Gastroesophageal sphincter (tissue), 4 donors: ENCODE results near the gene RTN4R. TPM values are rescaled to one million over a fixed set of nuclear protein-coding genes. Genes with fewer than 3 reads are reported as not detected.

Experiments used
- ATAC-seq: fragments of 150-250 bp; one replicate; pipeline ENCODE4 v1.9.1; 2016; ENCODE audit warnings: mild to moderate bottlenecking, moderate library complexity
- H3K27ac ChIP-seq, 4 donors: fragments of 200-600 bp; sonication (generic) in 3 of 4; 1 replicate in 3 of 4; 2 replicates in 1 of 4; pipeline ENCODE4 v1.5.1; 2016 to 2019
- H3K27me3 ChIP-seq: fragments of 200-600 bp; sonication (generic); one replicate; pipeline ENCODE4 v1.5.1; 2019
- H3K36me3 ChIP-seq, 2 donors: fragments of 200-600 bp; sonication (generic); one replicate each; pipeline ENCODE4 v1.5.1; 2019; ENCODE audit warnings: control low read depth in 1 of 2
- H3K4me1 ChIP-seq, 3 donors: fragments of 200-600 bp; sonication (generic); 1 replicate in 2 of 3; 2 replicates in 1 of 3; pipeline ENCODE4 v1.5.1; 2016 to 2019; ENCODE audit warnings: control low read depth in 2 of 3
- H3K4me3 ChIP-seq, 2 donors: fragments of 200-600 bp; sonication (generic); one replicate each; pipeline ENCODE4 v1.5.1; 2019; ENCODE audit warnings: mild to moderate bottlenecking in 1 of 2, moderate library complexity in 1 of 2
- H3K9me3 ChIP-seq, 3 donors: fragments of 200-600 bp; sonication (generic); one replicate each; pipeline ENCODE4 v1.5.1; 2017 to 2019; ENCODE audit warnings: control low read depth in 2 of 3
- EP300 ChIP-seq: sonication (generic); formaldehyde crosslinking; IDR thresholded peaks from one replicate; pipeline ENCODE4 v1.6.1; 2017; ENCODE audit warnings: antibody characterized with exemption, mild to moderate bottlenecking
- POLR2A ChIP-seq, 2 donors: fragments of 450-650 bp; IDR thresholded peaks; one replicate each; pipeline ENCODE4 v1.6.1; 2017; ENCODE audit warnings: antibody characterized with exemption in 2 of 2, mild to moderate bottlenecking in 2 of 2, moderate library complexity in 1 of 2
- POLR2AphosphoS5 ChIP-seq: sonication (generic); formaldehyde crosslinking; IDR thresholded peaks from one replicate; pipeline ENCODE4 v1.6.1; 2017; ENCODE audit warnings: antibody characterized with exemption
- WGBS, 2 donors: methylation state at CpG; one replicate each; pipeline ENCODE4 v1.1.5; 2018; ENCODE audit warnings: low coverage in 1 of 2; 5-methylcytosine and 5-hydroxymethylcytosine counted together
- total RNA-seq, 4 donors: library from RNA; depleted of rRNA; stranded (reverse); fragments of >200 nt; gene quantifications; one replicate each; pipeline ENCODE4 v1.1.0, GENCODE V29; 2016
- TF ChIP-seq, protein P1 (sequence below), 4 experiments: fragments of 200-600 bp in 2 of 4; fragments of 450-650 bp in 2 of 4; sonication (generic) in 1 of 4; IDR thresholded peaks; one replicate each; pipeline ENCODE4 v1.5.1; 2017 to 2019; ENCODE audit warnings: antibody characterized with exemption in 4 of 4, mild to moderate bottlenecking in 2 of 4, moderate library complexity in 2 of 4

RTN4R gene
- total RNA-seq, 4 donors from 2014 or later: 1.3 to 2.4 TPM; not detected in 2

DNA sequence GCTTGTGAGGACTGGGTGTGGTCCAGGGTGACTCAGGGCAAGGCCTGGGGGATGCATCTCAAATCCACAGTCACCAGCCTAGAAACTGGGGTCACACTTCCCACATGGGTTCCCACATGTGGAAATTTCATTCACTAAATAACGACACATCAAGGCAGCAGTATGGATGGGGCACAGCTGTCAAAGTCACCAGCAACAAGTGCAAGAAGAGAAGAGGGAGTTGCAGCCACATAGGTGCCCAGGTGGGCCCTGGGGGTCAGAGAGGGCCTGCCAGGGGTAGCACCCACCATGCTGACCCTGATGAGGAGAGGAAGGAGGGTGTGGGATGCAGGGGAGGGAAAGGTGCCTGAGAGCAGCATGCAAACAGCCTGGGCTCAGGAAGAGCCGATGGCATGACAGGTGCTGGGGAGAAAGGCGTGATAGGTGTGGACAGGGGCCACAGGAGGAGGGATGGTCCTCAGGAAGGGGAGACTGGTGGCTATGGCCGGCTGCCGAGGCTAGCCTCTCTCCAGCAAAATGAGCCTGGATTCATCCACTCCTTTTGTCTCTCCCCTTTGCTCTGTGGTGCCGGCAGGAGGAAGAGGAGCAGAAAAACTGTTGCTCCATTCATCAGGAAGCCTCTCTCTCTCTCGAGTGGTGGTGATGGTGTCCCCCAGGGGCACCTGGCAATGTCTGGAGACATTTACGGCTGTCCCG lies 29.4 kb upstream of the RTN4R start:
- WGBS, 2 donors: 59 to 61% methylated on average over 6 to 7 of the region's 9 CpGs
- Histone ChIP-seq H3K9me3 (no peaks in the 10 kb centered on the region), H3K27me3 (peaks cover 19% of the 10 kb centered on the region), H3K4me1 (peaks cover 0 to 20% (median 5%) of the 10 kb centered on the region in 3 donors), H3K27ac (no peak overlapping the region), H3K36me3 (no peaks in the 10 kb centered on the region), H3K4me3 (no peak overlapping the region)
- TF ChIP-seq POLR2AphosphoS5 (no peak), EP300 (no peak)
- TF ChIP-seq, protein P1, sequence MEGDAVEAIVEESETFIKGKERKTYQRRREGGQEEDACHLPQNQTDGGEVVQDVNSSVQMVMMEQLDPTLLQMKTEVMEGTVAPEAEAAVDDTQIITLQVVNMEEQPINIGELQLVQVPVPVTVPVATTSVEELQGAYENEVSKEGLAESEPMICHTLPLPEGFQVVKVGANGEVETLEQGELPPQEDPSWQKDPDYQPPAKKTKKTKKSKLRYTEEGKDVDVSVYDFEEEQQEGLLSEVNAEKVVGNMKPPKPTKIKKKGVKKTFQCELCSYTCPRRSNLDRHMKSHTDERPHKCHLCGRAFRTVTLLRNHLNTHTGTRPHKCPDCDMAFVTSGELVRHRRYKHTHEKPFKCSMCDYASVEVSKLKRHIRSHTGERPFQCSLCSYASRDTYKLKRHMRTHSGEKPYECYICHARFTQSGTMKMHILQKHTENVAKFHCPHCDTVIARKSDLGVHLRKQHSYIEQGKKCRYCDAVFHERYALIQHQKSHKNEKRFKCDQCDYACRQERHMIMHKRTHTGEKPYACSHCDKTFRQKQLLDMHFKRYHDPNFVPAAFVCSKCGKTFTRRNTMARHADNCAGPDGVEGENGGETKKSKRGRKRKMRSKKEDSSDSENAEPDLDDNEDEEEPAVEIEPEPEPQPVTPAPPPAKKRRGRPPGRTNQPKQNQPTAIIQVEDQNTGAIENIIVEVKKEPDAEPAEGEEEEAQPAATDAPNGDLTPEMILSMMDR (IDR thresholded peaks at IDR 0.05): no peak
- ATAC-seq: no peak

DNA sequence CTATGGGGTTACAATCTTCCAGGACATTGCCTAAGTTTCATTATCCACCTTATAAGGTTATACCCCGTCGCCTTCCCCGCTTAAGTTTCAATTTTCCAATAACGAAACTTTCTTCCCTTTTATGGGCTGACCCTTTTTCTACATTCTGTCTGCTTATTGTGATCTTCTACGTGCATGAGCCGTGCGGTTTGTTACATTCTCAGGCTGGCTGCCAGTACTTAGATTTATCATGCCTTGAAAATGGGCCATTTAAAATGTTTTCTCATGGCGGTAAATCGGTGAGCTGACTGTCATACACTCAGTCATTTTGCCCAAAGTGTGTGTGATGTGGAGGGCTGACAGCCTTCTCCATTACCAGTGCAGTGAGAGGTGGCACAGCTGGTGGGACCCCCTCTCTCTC lies 28.5 kb upstream of the RTN4R start:
- TF ChIP-seq POLR2A (IDR thresholded peaks at IDR 0.05) (no peak), POLR2AphosphoS5 (no peak), EP300 (no peak)
- TF ChIP-seq, protein P1 (IDR thresholded peaks at IDR 0.05): no peak
- Histone ChIP-seq H3K27ac (no peak overlapping the region), H3K36me3 (no peaks in the 10 kb centered on the region), H3K4me1 (peaks cover 0 to 20% (median 5%) of the 10 kb centered on the region in 3 donors), H3K4me3 (no peak overlapping the region), H3K9me3 (no peaks in the 10 kb centered on the region), H3K27me3 (peaks cover 9% of the 10 kb centered on the region)
- WGBS, 2 donors: 69 to 73% methylated on average over 5 to 9 of the region's 9 CpGs
- no peak for ATAC-seq

DNA sequence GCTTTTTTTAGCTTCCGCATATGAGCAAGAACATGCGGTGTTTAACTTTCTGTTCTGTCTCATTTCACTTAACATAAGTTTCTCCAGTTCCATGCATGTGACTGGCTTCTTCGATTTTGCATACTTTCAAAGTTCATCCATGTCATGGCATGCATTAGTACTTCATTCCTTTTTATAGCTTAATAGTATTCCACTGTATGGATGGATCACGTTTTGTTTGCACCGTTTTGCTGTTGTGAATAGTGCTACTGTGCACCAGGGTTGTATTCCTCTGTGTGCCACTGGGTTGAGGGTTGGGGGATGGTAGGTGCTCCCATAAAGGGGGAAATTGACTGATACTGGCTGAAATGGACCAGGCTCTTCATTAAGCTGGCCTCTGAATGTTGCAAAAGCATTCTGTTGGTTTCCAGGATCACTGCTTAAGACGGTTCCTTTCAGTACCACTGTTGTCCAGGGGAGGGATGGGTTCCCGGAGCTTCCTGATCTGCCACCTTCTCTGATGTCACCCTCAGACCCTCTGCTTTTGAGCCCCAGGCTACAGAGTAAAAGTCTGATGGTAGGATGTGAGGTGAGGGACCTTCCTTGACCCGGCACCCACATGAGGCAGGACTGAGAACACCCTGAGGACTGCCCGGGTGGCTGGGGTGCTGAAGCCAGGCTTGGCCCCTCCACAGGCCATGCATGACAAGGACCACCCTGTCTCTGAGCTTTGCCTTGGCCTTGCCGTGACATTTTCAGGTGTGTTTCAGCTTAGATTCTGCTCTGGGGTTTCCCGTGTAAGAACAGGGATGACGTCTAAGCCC lies 27.3 kb upstream of the RTN4R start:
- 74 to 93% methylated on average over 5 to 6 of the region's 12 CpGs for WGBS, 2 donors
- Histone ChIP-seq H3K4me1 (peaks cover 0 to 20% (median 5%) of the 10 kb centered on the region in 3 donors), H3K4me3 (no peak overlapping the region), H3K27ac (no peak overlapping the region), H3K27me3 (peaks cover 9% of the 10 kb centered on the region), H3K36me3 (no peaks in the 10 kb centered on the region), H3K9me3 (no peaks in the 10 kb centered on the region)
- ATAC-seq: no peak
- no peak for TF ChIP-seq POLR2A (IDR thresholded peaks at IDR 0.05)
- TF ChIP-seq POLR2AphosphoS5: no peak
- no peak for TF ChIP-seq EP300
- TF ChIP-seq, protein P1 (IDR thresholded peaks at IDR 0.05): no peak

DNA sequence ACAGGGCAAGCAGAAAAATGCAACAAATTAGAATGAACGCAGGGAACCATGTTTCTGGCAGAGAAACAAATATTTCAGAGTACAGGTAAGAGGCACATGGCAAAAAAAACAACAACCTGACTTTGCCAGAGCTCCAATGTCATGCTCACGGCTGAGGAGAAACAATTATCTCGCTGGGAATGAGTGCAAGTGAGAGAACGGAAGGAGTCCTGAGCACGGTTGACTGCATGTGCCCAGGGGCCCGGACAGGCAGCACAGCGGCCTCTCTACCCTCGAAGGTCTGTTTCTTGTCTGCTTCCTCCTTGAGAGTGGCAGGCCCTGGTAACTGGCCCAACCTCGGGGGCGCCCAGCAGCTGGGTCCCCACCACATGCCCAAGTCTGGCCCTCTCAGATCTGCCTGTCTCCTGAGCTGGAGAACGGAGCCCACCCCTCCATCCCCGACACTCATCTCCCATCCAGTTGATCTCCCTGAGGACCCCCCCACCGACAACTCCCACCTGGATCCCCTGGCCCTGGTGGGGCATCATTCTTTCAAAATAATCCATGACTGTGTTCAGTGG lies 24.6 kb upstream of the RTN4R start:
- ATAC-seq: no peak
- WGBS, 2 donors: 67 to 79% methylated on average over 10 to 12 of the region's 13 CpGs
- H3K27me3 ChIP-seq: peaks cover 30% of the 10 kb centered on the region

More for the DNA sequence above, 24.6 kb upstream of the RTN4R start:
- Histone ChIP-seq H3K4me3 (no peak overlapping the region), H3K9me3 (no peaks in the 10 kb centered on the region), H3K36me3 (no peaks in the 10 kb centered on the region), H3K4me1 (no peaks in the 10 kb centered on the region), H3K27ac (no peak overlapping the region)
- TF ChIP-seq, protein P1 (IDR thresholded peaks at IDR 0.05): no peak
- TF ChIP-seq POLR2A (IDR thresholded peaks at IDR 0.05): no peak
- TF ChIP-seq POLR2AphosphoS5: no peak
